ENCODE data around the gene COL1A1.

COL1A1 gene

GRCh38 chr17:50141026-50141744 lies 60.2 kb downstream of the COL1A1 start:
- DNase-seq (ENCODE audit: low spot score): no peak

DNA sequence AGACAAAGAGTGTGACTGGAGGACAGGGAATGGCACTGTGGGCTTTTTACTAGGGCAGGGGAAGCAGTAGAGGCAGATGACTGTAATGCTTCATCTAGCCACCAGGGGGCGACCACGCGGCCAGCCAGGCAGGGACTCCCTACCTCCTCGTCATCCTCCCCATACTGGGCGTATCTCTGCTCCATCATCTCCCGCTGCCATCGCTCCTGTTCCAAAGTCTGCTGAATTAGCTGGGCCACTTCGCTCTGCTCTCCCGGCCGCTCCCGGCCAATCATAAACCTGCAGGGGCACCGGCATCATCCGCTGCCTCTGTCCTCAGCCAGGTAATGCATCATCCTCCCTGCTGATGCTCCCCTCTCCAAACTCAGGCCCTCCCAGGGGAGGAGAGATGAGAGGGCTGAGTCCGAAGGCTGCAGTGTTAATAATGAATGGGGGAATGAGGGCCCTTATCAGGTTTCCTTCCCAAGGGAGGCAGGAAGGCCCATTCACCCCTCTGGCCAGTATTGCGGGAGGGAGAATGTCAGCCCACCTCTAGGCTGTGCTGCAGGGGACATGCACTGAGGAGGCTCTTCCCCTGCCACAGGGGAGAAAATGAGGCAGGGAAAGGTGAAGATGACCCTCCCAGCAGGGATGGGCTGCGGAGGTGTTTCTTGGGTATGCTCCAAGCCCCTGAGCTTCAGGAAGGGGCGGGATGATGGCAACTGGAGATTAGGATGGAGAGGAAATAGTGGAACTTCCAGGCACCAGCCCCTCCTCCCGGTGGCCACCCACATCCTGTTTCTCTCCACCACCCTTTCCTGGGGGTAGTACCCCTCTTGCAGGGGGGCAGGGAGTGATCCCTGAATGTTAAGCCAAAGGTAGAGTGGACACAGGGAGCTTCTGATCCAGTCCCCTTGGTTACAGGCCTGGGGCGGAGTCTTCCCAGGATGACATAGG lies 61.2 kb downstream of the COL1A1 start:
- peak; percentile 98 for DNase-seq (ENCODE audit: low spot score)

GRCh38 chr17:50139185-50139783 lies 62.1 kb downstream of the COL1A1 start:
- no peak for DNase-seq (ENCODE audit: low spot score)

DNA sequence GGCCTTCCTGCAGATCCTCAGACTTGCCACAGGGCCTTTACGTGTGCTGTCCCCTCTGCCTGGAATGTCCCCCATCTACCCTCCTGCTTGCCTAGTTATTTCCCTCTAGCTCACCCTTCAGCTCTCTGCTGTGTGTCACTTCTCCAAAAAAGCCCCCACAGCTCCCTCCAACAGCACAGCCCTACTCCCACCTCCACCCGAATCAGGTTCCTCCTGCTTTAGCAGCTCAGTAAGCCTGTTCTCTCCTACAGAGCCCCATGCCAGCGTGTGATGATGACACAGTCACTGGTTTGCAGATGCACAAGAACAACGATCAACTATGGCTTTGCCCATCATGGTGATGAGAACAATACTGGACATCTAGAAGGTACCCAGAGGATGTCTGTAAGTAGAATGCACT lies 64.4 kb downstream of the COL1A1 start:
- DNase-seq (ENCODE audit: low spot score): no peak

- no peak for DNase-seq (ENCODE audit: low spot score)
Observed at GRCh38 chr17:50136096-50136687, 65.2 kb downstream of the COL1A1 start.

DNA sequence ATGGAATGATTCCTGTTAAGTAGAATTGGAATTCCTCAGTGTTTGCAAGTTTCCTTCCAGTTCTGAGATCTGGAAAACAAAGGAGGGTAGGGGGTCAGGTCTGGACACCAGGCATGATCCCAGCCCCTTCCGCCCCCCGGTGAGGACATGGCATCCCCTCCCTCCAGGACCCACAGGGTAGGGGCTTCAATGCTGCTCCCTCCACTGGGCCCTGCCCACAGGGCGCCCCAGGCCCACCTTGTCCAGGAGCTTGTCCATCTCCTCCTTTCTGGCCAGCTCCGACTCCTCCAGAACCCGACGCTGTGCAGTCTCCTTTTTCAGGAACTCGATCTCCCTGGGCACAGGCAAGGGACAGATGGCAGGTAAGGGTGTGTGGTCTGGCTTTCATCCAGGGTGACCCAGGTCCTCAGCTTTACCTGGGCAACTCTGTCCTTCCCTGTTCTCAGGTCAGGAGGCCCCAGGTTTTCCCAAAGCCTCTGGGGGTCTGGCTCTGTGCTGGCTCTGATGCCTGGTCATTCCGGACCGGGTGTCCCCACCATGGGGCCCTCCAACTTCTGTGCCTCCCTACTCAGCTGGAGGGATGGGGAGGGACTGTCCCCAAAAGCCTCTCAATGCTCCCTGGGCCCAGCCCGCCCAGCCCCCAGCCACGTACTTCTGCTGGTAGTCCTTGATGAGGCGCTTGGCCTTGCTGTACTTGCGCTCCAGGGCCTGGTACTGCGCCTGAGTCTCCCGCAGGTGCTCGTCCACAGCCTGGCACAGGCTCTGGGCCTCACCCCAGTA lies 65.9 kb downstream of the COL1A1 start:
- no peak for DNase-seq (ENCODE audit: low spot score)

- DNase-seq (ENCODE audit: low spot score): no peak
Observed at GRCh38 chr17:50134206-50135110, 67.0 kb downstream of the COL1A1 start.

GRCh38 chr17:50133769-50134099 lies 67.7 kb downstream of the COL1A1 start:
- DNase-seq (ENCODE audit: low spot score): no peak
